ENCODE results near the gene CPXM2. TPM values are rescaled to one million over a fixed set of nuclear protein-coding genes. Genes with fewer than 3 reads are reported as not detected.

The CPXM2 gene
- total RNA-seq, 1 experiment from 2014 or later, result not detected

GRCh38 chr10:123751342-123752134, 140.1 kb downstream of the CPXM2 start:
- ChIA-PET POLR2A (no interaction called here), CTCF (no interaction called here)
- DNase-seq (ENCODE audit: low read depth, low spot score) (no peak), ATAC-seq (no peak)
- no peaks in the 10 kb centered on the region for H3K9me3 ChIP-seq (ENCODE audit: control insufficient read depth, insufficient read depth, low read depth, low read length)
- no peaks in the 10 kb centered on the region for H3K36me3 ChIP-seq (ENCODE audit: control insufficient read depth, insufficient read depth, low read length)
- intact Hi-C loops (cut with micrococcal nuclease; ENCODE audit: unreplicated experiment), result no loop called here
- H3K27ac ChIP-seq (ENCODE audit: low read length), result no peak overlapping the region
- peaks cover 16% of the 10 kb centered on the region for H3K27me3 ChIP-seq (ENCODE audit: control insufficient read depth, insufficient read depth, low read length)
- no peak overlapping the region for H3K4me3 ChIP-seq (ENCODE audit: low read depth in 2 of 2, low read length in 2 of 2)
- no peaks in the 10 kb centered on the region for H3K4me1 ChIP-seq (ENCODE audit: control insufficient read depth, insufficient read depth, low read length)
- no TSS peak for BruUV-seq (replicated peaks)
- in situ Hi-C loops (cut with HindIII; ENCODE audit: low pct_unique_long_range_greater_than_20kb, low sequenced_read_pairs), result no loop called here
- TF ChIP-seq TCF7L2 (IDR thresholded peaks at IDR 0.05; ENCODE audit: low read depth, low read length), result 0 out of 2 replicates have a peak, but pooled peaks have one; percentile 25
- no peak for TF ChIP-seq POLR2AphosphoS5 (IDR thresholded peaks at IDR 0.05; ENCODE audit: low read depth, low read length)

GRCh38 chr10:123750901-123751300, 140.7 kb downstream of the CPXM2 start:
- H3K4me1 ChIP-seq (ENCODE audit: control insufficient read depth, insufficient read depth, low read length), result no peaks in the 10 kb centered on the region
- no peak for DNase-seq (ENCODE audit: low read depth, low spot score)
- no peak for ATAC-seq
- no peak overlapping the region for H3K4me3 ChIP-seq (ENCODE audit: low read depth in 2 of 2, low read length in 2 of 2)
- intact Hi-C loops (cut with micrococcal nuclease; ENCODE audit: unreplicated experiment), result no loop called here
- peaks cover 16% of the 10 kb centered on the region for H3K27me3 ChIP-seq (ENCODE audit: control insufficient read depth, insufficient read depth, low read length)
- no peaks in the 10 kb centered on the region for H3K9me3 ChIP-seq (ENCODE audit: control insufficient read depth, insufficient read depth, low read depth, low read length)
- ChIA-PET CTCF (no interaction called here), POLR2A (no interaction called here)
- no TSS peak for BruUV-seq (replicated peaks)
- H3K36me3 ChIP-seq (ENCODE audit: control insufficient read depth, insufficient read depth, low read length), result no peaks in the 10 kb centered on the region
- in situ Hi-C loops (cut with HindIII; ENCODE audit: low pct_unique_long_range_greater_than_20kb, low sequenced_read_pairs), result no loop called here
- TF ChIP-seq CTCF (IDR thresholded peaks at IDR 0.05), result no peak
- no peak for TF ChIP-seq POLR2AphosphoS5 (IDR thresholded peaks at IDR 0.05; ENCODE audit: low read depth, low read length)
- TF ChIP-seq SIN3A (IDR thresholded peaks at IDR 0.05; ENCODE audit: borderline replicate concordance, insufficient read depth, low read depth, low read length), result no peak
- no peak overlapping the region for H3K27ac ChIP-seq (ENCODE audit: low read length)

- DNase-seq (ENCODE audit: low read depth, low spot score) (no peak), ATAC-seq (no peak)
- POLR2A ChIA-PET, result interaction anchor here (0.6 kb wide), 1 partner anchor 500 kb away, joined by 5 read pairs; no protein-coding TSS in a partner anchor
- H3K36me3 ChIP-seq (ENCODE audit: control insufficient read depth, insufficient read depth, low read length), result no peaks in the 10 kb centered on the region
- intact Hi-C loops (cut with micrococcal nuclease; ENCODE audit: unreplicated experiment) (no loop called here), in situ Hi-C loops (cut with HindIII; ENCODE audit: low pct_unique_long_range_greater_than_20kb, low sequenced_read_pairs) (no loop called here)
- TF ChIP-seq POLR2AphosphoS5 (IDR thresholded peaks at IDR 0.05; ENCODE audit: low read depth, low read length) (no peak), SIN3A (IDR thresholded peaks at IDR 0.05; ENCODE audit: borderline replicate concordance, insufficient read depth, low read depth, low read length) (no peak), CTCF (IDR thresholded peaks at IDR 0.05) (no peak), REST (IDR thresholded peaks at IDR 0.05; ENCODE audit: insufficient read depth in 1 of 2, low read depth in 2 of 2, low read length in 1 of 2) (no peak), TCF7L2 (IDR thresholded peaks at IDR 0.05; ENCODE audit: low read depth, low read length) (no peak)
- H3K27ac ChIP-seq (ENCODE audit: low read length), result no peak overlapping the region
- CTCF ChIA-PET, result no interaction called here
- peaks cover under 1% of the 10 kb centered on the region; the same call in 1 of the 2 replicates for H3K4me1 ChIP-seq (ENCODE audit: control insufficient read depth, insufficient read depth, low read length)
- H3K9me3 ChIP-seq (ENCODE audit: control insufficient read depth, insufficient read depth, low read depth, low read length), result no peaks in the 10 kb centered on the region
- no peak overlapping the region for H3K4me3 ChIP-seq (ENCODE audit: low read depth in 2 of 2, low read length in 2 of 2)
- H3K27me3 ChIP-seq (ENCODE audit: control insufficient read depth, insufficient read depth, low read length), result peaks cover 9% of the 10 kb centered on the region; the same call in 1 of the 2 replicates
- no TSS peak for BruUV-seq (replicated peaks)
Observed at GRCh38 chr10:123748711-123749110, 142.9 kb downstream of the CPXM2 start.

Data from Panc1 (cell line).